NCI-H187 (cell line): ENCODE measurements around the gene STK32A.

Experiments used
- DNase-seq, 2 experiments: peaks; one replicate each; lab custom pipeline; 2025; lab: John Stamatoyannopoulos, UW

The STK32A gene

DNA sequence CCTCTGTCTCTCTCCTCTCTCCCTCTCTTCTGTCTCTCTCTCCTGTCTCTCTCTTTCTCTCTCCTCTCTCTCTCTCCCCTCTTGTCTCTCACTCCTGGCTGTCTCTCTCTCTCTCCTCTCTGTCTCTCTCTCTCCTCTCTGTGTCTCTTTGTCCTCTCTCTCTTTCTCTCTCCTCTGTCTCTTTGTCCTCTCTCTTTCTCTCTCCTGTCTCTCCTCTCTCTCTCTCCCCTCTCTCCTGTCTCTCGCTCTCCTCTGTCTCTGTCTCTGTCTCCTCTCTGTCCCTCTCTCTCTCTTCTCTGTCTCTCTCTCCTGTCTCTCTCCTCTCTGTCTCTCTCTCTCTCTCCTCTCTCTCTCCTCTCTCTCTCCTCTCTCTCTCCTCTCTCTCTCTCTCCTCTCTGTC lies 25.0 kb downstream of the STK32A start:
- no peak for DNase-seq

DNA sequence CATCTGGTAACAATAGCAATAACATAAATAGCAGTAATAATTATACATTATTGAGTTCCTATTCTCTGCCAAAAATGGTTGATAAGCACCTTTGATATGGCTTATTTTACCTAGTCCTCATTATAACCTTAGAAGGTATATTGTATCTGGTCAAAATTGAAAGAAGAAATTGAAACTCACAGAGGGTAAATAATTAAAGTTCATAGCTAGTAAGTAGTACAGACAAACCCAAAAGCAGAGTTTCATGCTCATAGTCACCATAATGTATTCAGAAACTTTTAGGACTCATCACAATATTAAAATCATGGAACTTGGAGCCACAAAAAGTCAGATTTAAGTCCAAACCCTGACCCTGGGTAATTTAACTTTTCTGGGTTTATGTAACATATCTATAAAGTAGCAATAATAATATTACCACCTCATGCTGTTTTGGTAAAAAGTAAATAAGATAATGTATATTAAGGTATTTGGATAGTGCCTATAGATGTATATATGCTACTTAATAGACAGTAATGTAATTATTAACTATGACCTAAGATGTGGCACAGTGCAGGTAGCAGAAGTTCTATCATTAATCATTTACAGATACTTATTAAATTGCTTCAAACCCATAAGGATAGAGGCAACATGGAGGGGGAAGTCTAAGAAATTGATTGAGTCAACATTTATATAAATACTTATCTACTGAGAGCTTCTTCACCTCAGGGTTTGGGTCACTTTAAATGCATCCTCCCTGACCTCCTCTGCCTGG lies 32.4 kb downstream of the STK32A start:
- DNase-seq: no peak

DNA sequence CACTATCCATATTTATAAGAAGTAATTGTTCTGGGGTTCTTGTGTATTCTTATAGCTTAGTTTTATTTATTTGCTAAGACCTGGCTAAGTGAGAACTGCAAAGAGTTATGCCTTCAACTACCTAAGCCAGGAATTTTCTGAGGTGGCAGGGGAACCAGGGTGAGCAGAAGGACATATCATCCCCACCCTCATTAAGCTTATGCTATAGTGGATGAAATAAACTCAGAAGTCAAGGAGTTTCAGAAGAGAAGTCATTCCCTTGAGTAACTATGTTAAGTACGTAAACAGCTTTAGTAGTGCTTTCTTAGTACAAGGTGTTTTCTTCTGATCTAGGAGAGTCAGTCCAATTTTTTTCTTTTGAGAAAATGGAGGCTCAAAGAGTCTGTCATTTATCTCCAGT lies 41.7 kb downstream of the STK32A start:
- no peak for DNase-seq

DNA sequence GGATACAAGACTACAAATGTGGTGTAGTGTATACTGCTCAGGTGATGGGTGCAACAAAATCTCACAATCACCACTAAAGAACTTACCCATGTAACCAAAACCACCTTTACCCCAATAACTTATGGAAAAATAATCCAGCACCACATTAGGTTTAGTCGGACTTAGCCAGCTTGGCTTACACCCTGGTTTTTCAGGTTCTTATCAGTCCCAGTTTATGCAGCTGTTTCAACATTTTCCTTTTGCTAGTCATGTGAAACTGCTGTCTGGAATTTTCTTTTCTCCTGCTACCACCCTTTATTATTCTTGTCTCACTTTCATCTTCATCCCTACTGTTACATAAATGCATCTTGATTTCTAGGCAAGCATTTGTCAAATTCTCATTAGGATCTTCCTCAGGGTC lies 51.5 kb downstream of the STK32A start:
- no peak for DNase-seq

DNA sequence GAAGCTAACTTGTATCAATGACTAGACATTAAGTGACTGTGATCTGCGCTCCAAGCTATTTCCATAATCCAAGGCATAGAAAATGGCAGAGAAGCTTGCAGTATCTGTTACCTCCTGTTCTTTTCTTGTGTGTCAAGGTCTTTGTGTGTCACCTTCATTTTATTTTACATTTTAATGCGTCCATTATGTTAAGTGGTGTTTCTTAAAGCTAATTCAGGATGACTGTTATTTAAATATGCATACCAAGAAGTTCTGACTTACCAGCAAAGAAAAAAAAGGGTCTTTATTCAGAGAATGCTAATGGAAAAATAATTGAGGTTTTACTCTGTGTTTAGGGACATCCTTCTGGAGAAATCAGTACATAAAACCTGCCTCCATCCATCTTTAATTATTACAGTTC lies 52.3 kb downstream of the STK32A start:
- no peak for DNase-seq

DNA sequence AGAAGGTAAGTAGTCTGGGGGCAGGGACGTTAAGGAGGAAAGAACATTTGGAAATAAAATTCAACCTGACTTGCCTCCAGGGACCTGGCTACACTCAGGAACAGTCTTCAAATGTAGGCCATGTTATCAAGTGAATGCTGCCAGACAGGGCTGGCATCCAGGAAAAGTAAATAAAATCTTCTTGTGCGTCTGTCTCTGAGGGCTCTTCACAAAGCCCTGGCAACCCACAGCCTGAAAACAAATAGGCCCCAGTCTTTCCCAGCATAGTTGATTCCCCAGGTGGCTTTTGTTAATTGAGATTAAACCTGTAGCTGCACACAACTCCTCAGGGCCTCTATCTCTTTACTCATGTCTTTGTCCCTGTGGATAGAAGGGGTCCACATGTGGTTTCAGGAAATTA lies 55.4 kb downstream of the STK32A start:
- DNase-seq: no peak

DNA sequence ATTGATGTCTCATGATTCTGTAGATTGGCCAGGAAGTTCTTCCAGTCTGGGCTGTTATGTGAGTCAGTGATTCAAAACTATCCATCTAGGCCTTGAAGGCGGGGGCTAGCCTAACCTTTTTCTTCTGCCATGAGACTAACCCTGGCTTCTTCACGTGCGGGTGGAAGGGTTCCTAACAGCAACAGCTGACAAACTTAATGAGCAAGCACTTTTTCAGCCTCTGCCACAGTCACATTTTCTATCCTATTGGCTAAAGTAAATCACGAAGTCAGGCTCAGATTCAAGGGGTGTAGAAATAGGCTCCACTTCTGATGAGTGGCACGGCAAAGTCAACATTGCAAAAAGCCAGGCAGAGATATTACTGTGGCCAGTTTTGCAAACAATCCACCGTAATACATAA lies 68.4 kb downstream of the STK32A start:
- DNase-seq: no peak

DNA sequence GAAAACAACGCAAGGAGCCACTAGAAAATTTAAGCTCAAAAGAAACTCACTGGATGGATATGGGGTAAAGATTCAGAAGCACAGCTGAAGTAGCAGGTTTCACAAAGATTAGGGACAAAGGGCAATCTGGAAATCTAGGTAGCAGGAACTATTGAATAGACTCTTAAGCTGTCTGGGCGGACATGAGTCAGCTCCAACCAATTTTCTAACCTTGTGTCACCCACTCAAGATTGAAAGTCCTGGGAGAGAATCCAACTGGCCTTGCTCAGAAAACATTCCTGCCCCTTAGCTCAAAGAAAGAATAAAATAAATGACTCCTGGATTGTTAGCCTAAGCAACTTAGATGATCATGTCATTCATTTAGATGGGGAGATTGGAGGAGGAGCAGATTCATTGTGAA lies 69.2 kb downstream of the STK32A start:
- no peak for DNase-seq

DNA sequence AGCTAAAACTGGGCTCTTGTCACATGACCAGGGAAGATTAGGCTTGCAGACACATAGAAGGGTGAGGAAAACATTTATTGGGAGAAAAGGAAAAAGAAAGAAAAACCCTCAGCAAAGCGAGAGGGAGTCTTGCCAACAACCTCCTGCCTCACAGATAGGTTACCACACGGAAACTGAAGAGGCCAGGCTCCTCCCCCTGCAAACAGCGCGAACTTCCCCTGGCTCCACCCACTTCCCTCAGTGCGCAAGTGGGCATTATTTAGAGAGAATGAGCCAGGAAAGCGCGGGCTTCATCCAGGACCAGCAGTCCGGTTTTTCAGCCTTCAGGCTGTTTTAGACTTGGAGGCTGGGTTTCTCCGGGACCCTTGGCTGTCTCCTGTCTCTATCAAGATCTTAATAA lies 70.3 kb downstream of the STK32A start:
- DNase-seq: no peak

DNA sequence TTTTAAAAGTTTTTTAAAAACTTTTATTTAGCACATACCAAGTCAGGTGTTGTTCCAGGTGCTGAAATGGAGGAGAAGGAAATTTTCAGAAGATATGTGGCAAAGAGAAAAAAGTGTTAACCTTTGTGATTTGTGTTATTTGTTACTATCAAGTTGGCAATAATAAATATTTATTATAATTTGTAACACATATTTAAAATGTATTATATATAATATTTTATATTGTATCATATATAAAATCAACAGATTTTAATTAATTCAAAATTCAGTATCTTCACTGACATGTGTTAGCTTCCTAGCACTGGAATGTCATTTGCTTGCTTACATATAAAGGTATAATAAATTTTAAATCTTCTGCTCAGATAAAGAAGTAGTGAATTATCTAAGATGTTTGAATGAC lies 71.5 kb downstream of the STK32A start:
- no peak for DNase-seq

DNA sequence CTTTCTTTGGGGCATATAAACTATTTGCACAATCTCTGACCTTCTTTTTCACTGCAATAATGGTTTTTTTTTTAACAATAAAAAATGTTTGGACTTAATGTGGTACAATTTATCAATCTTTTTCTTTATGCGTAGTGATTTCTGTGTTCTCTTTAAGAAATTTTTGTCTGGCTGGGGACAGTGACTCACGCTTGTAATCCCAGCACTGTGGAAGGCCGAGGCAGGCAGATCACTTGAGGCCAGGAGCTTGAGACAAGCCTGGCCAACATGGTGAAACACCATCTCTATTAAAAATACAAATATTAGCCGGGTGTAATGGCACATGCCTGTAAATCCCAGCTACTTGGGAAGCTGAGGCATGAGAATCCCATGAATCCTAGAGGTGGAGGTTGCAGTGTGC lies 72.3 kb downstream of the STK32A start:
- no peak for DNase-seq

DNA sequence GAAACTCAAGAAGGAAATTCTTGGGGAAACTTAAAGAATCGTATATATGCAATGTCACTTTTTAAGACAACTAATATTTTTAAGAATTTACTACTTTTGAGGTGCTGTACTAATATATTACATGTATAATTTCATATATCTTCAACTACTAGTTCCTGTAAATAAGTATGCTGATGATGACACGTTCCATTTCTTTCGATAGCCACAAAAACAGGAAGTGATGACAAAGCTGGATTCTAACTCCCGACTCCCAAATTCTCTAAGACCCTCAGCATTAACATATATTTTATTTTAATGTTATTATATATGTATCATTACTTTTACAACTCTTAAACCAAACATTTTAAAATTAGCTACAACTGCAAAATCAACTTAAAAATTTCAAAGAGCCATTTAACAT lies 74.8 kb downstream of the STK32A start:
- no peak for DNase-seq

DNA sequence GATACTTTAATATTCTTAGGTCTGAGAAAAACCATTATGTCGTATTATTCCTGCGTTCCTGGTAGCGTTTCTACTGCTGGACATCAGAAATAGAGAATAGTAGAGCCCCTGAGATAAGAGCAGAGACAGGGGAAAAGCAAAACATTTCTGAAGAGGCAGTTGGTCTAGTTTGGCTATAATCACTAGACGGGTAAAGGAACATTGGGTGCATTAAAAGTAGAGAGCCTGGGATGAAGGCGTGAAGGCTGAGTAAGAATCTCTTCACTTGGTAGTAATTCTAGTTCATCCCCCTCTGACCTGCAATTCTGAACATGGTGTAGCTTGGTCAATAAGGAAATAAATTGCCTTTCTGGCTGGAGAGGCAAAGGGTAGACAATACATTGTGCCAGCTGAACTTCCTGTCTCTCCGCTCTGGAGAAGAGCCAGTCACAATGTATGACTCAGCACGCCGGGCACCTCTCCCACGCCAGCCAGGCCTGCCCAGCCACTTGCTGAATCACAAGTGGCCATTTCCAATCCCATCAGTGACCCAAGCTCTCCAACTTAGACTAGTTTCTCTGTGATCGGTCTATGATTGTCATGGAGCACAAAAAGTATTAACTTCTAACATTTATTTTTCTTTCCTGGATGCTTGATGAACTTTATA lies 75.4 kb downstream of the STK32A start:
- DNase-seq: no peak

DNA sequence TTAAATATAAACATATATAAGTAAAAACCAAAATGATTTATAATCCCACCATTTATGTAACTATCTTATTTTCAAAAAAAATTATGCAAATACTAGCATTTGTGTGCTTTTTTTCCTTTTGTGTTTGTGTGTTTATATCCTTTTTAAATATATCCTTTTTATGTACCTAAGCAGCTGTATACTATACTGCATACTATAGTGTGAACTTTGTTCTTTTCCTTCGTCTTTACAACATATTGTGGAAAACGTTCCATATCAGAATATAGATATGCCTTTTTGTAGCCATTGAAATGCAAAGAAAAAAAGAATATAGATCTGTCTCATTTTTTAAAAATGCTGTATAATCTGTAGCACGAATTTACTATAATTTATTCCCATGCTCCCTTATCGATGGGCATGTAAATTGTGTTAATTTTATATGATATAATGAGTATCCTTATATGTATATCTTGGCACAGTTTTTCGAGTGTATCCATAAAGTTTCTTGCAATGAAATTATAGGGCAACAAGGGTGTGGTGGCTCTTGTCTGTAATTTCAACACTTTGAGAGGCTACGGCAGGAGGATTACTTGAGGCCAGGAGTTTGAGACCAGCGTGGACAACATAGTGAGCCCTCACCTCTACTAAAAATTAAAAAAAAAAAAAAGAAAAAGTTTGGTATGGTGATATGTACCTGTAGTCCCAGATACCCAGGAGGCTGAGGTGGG lies 83.3 kb downstream of the STK32A start:
- DNase-seq: no peak

DNA sequence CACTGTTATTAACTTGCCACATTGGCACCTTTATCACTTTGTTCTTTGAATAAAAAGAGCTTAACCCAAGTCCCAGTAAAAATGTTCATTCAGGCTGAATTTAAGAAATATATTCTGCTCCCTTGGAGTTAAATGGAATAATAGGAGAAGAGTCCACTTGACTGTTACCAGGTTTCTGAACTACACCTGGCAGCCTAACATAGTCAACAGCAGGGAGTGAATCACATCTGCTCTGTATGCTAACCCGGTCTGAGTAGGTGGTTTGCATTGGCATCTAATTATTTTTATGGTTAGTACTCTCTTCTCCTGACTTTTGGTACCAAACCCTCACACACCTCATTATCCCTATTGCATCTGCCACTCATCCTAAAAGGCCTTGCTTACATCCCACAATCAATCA lies 86.7 kb downstream of the STK32A start:
- no peak for DNase-seq

DNA sequence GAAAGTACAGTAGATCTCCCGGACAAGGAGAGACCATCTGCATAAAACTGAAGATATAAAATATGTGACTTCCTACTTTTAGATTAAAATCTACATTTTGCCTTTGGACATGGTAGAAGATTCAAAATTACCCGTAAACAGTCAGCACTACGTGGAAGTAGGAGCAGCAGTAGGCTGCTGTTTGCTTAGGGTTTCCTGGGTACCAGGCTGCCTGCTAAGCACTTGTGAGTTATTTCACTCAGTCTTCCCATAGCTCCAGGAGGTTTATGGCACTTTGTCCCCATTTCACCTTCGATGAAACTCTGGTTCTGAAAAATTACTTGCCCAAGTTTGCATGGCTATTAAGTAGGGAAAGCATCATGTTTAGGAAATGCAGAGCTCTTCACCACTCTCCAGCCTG lies 92.6 kb downstream of the STK32A start:
- no peak for DNase-seq

DNA sequence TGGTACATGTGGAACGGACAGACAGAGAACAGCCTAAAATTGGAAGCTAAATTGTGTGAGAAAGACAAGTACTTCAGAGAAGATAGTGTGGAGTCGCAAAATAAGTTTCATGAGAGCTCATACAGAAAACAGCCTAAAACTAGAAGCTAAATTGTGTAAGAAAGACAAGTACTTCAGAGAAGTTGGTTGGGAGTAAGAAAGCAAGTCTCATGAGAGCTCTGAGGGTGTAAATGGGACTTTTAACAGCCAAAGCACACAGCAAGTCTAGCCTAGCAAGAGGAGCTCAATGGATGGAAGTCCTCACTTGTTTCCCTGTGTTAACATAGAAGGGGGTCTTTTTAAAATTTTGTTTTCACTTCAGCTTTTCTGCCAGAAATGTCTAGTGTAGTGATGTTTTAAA lies 93.1 kb downstream of the STK32A start:
- DNase-seq: no peak

DNA sequence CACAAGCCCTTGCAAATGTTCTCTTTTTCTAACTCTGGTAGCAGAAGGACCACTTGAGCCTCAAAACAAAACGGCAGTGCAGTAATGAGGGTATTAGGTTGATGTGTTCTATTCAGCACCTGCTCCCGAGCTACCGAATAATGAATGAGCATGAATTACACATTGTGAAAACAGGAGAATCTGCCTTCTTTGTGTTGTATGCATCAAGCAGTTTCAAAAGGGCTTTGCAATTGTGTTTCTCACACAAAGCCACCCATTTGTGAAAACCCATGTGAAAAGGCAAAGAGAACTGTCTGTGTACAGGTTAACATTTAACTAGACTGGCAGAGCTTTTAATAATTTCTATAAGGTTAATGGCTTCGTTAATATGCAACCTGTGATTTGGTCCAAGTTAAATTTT lies 97.8 kb downstream of the STK32A start:
- peak; percentile 16 to 45 for DNase-seq

DNA sequence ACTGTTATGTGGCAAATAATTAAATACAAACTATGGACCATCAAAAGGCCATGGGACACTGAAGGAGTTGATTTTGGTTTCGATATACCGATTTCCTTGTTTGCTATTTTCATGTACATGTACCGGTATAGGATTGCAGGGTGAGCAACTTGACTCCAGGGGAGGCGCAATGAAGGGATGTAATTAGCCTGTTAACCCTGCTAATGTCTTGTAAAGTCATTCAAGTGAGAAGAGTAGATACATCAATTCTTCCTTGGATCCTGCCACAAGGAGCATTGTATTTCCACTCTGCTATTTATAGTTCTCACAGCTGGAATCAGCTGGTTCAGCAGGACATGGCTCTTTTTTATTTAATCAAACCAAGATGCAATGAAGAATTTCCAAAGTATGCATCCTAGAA lies 102.0 kb downstream of the STK32A start:
- peak; percentile 8 to 9 for DNase-seq

DNA sequence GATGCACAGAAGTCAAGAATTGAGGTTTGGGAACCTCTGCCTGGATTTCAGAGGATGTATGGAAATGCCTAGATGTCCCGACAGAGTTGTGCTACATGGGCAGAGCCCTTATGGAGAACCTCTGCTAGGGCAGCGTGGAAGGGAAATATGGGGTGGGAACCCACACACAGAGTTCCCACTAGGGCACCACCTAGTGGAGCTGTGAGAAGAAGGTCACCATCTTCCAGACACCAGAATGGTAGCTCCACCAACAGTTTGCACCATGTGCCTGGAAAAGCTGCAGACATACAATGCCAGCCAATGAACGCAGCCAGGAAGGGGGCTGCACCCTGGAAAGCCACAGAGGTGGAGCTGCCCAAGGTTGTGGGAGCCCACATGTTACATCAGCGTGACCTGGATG lies 104.5 kb downstream of the STK32A start:
- no peak for DNase-seq

DNA sequence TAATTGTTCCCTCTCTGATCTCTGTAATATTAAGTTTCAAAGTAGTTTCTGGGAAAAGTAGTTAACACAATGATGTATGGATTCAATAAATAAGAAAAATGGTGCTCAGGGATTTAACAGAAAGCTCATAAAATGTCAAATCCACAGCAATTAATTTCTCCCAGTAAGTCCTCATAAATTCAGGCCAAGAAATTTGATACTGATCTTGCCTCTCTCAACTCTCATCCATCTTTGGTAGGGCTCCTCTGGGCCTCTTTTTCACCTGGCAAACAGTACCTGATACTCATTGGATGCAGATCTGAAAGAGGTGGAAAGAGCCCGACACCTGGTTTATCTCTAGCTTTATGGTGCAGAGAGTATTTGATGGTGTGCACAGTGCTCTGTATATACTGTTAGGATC lies 106.1 kb downstream of the STK32A start:
- DNase-seq: no peak

DNA sequence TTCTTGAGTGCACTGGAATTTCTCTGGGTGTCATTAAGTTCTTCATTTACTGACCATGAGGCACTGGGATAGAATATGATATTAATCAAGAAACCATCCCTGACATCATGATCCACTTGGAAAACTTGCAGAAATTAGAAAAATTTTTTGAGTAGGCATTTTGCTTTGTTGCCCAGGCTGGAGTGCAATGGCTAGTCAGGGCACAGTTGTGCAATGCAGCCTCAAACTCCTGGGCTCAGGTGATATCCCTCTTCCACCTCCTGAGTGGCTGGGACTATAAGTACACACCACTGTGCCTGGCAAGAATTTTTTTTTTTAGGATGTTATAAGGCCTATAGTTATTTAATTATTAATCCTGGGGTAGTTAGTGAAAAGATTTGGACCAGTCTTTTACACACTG lies 106.5 kb downstream of the STK32A start:
- no peak for DNase-seq

DNA sequence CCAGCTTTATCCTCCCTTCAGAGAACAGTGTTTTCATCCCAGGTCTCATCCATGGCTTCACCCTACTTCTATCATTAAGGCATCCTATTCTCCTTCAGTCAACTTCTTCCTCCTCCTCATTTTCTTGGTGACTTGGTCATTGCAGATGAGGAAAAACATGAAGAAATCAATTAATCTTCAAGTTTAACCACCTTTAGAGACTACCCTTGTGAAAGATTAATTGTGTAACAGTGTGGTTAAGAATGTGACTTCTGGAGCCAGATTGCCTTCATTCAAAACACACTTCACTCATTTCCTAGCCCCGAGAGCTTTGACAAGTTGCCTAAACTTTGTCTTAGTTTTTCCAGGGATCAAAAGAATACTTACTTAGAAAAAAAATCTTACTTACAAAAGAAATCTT lies 110.0 kb downstream of the STK32A start:
- no peak for DNase-seq
